Erythroblast (primary cell): ENCODE results near the gene OVOL1.

Experiments
- GATA1 ChIP-seq: IDR thresholded peaks from 2 replicates; pipeline ENCODE4 v1.6.1; 2011; ENCODE audit warnings: low read depth, mild to moderate bottlenecking, control low read depth, low read length, moderate library complexity
- POLR2A ChIP-seq: IDR thresholded peaks from 2 replicates; pipeline ENCODE4 v1.6.1; 2011; ENCODE audit warnings: mild to moderate bottlenecking, low read length

DNA sequence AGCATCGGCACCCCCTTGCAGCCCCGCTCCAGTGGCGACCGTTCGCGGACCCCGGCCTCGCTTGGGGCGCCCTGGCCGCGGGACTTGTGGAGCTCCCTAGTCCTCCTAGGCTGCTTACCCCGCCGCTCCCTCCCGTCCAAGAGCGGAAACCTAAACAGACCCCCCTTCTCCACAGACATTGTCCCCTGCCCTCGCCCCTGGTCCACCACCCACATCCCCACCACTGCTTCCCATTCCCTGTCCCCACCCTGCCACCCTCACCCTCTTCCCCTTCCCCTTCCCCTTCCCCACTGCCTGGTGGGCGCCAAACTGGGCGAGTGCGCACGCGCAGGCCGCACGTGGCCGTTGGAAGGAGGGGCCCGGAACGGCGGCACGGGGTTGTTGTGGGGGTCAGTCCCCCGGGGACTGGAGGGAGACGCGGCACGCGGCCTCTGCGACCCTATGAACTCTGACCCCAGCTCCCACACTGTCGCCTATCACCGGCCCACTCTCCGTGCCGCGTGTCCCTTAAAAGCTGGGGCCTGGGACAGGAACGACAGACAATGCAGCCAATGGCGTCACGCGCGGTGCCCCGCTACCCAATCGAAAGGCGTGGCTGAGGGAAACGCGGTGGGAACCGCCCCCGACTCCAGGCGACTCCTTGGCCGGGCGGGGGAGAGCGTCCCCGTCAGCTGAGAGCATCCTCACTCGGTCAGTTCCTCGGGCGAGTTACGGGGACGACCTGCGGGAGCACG, 46.6 kb downstream of the OVOL1 start, which contains the start of gene SNX32:
- TF ChIP-seq POLR2A (no peak), GATA1 (no peak)
